Loucy (cell line): ENCODE measurements around the gene SHB.

ENCODE experiments used
- EZH2phosphoT487 ChIP-seq: fragments of 200-600 bp; IDR thresholded peaks from 2 replicates; pipeline ENCODE4 v1.6.1; 2018; ENCODE audit warnings: antibody characterized with exemption, mild to moderate bottlenecking, moderate library complexity, borderline replicate concordance
- TF ChIP-seq, protein P1 (sequence below): fragments of 200-600 bp; sonication (generic); conservative IDR thresholded peaks from 2 replicates; pipeline ENCODE4 v1.5.1; 2014; ENCODE audit warnings: mild to moderate bottlenecking, antibody characterized with exemption, low read length

DNA sequence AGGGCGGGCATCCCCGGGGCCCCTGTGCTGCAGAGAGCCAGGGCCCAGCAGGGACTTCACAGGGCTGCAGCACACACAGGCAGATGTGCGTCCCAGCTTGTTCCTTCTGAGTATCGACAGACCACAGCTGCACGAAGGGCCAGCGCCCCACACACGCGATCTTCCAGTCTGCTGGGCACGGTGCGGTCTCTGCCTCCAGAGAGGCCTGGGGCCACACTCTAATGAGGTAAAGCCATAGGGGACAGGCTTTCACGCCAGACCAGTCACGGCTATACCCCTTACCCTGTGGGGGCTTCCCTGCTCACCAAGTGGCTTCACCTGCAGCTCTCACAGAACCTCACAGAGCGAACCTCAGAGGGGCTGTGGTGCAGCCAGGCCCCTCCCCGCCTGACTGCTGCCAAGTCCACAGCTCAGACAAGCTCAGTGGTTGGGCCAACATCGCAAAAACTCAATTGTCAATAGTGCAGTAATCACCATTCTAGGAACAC is 82.2 kb downstream of the SHB start:
- TF ChIP-seq, protein P1, sequence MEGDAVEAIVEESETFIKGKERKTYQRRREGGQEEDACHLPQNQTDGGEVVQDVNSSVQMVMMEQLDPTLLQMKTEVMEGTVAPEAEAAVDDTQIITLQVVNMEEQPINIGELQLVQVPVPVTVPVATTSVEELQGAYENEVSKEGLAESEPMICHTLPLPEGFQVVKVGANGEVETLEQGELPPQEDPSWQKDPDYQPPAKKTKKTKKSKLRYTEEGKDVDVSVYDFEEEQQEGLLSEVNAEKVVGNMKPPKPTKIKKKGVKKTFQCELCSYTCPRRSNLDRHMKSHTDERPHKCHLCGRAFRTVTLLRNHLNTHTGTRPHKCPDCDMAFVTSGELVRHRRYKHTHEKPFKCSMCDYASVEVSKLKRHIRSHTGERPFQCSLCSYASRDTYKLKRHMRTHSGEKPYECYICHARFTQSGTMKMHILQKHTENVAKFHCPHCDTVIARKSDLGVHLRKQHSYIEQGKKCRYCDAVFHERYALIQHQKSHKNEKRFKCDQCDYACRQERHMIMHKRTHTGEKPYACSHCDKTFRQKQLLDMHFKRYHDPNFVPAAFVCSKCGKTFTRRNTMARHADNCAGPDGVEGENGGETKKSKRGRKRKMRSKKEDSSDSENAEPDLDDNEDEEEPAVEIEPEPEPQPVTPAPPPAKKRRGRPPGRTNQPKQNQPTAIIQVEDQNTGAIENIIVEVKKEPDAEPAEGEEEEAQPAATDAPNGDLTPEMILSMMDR = no peak
- no peak for TF ChIP-seq EZH2phosphoT487
